ENCODE measurements around the gene PLPPR3. TPM values are rescaled to one million over a fixed set of nuclear protein-coding genes. Genes with fewer than 3 reads are reported as not detected.

Gene PLPPR3
- total RNA-seq, 1 donor from 2014 or later = not detected

DNA sequence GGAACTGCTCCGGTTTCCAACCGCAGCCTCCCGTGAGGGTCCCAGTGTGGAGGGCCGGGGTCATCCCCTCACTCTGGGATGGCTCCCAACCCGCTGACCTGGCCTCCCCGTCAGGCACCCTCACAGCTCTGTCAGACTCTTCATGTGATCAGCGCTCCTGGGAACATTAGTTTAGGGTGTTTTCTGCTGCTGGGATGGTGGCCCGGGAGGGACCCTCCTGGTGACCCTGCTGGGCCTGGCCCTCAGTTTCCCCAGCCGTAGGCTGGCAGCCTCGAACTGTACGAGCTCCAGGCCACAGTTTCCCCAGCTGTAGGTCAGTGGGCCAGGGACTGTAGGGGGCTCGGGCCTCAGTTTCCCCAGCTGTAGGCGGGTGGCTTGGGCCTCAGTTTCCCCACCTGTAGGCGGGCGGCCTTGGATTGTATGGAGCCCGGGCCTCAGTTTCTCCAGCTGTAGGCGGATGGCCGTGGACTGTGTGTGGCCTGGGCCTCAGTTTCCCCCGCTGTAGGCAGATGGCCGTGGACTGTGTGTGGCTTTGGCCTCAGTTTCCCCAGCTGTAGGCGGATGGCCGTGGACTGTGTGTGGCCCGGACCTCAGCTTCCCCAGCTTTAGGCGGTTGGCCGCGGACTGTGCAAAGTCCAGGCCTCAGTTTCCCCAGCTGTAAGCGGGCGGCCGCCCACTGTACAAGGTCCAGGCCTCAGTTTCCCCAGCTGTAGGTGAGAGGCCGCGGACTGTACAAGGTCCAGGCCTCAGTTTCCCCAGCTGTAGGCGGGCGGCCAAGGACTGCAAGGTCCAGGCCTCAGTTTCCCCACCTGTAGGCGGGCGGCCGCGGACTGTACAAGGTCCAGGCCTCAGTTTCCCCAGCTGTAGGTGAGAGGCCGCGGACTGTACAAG is 25.8 kb downstream of the PLPPR3 start:
- no peak for ATAC-seq

DNA sequence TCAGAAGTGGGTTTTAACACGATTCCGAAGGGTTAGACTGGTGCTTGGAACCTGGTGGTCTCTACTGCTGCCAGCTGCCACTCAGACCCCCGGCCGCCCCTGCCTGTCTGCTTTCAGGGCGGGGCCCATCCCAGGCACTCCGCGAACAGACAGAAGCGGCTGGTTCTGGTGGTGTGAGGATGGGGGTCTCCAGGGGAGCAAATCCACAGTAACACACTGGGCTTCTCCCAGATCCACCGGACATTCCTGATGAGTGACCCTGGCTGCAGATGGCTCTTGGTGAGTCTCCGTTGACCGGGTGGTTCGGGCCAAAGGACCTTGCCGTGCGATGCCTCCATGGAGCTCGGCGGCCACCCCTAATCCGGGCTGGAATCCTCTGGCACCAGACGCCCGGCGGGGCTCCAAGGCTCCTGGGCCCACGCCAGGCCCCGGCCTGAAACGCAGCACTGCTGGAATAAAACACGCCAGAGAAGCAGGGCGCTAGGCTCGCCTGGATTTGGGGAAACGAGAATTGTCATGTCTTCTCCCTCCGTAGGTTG is 26.6 kb downstream of the PLPPR3 start:
- no peak for ATAC-seq

GRCh38 chr19:793806-794205 is 27.9 kb downstream of the PLPPR3 start:
- ATAC-seq = no peak

- ATAC-seq = no peak
Measured at GRCh38 chr19:792306-792885, 29.4 kb downstream of the PLPPR3 start.

DNA sequence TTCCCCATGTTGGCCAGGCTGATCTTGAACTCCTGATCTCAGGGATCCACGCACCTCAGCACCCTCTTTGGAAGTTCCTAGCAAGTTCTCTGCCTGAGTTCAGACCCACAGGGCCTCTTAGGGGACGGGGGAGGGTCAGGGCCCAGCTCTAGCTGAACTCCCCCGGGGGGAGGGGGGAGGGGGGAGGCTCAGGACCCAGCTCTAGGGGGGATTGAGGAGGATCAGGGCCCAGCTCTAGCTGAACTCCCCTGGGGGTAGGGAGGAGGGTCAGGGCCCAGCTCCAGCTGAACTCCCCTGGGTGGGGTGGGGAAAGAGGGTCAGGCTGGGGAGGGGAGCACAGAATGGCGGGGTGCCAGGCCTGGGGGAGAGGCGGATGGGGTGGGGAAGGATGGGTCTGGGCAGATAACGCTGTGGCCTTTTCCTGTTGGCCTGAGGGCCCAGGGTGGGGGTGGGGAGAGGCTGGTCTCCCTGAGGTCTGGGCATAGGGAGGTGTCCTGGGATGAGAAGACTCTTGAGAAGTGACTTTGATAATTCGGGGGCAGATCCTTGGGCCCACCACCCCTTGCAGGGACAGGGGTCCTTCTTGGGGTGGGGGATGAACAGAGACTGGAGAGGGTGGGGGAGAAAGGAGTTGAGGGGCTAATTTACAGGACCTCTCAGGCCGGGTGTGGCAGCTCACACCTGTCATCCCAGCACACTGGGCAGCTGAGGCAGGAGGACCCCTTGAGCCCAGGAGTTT is 30.0 kb downstream of the PLPPR3 start:
- ATAC-seq = no peak

DNA sequence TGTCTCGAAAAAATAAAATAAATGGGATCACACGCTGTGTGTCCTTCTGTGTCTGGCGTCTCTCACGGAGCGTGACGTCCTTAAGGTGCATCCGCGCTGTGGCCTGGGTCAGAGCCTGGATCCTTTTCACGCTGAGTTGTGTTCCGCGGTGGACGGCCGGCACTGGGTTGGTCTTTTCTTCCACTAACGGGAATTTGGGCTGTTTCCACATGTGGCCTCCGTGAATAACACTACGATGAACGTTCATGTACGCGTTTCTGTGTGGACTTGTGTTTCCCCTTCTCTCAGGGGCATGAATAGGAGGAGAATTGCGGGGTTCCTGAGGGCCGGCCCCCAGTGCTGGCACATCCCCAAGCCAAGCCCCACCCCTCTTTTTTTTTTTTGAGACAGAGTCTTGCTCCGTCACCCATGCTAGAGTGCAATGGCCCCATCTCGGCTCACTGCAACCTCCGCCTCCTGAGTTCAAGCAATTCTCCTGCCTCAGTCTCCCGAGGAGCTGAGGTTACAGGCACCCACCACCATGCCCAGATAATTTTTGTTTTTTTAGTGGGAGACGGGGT is 30.7 kb downstream of the PLPPR3 start:
- ATAC-seq = no peak

DNA sequence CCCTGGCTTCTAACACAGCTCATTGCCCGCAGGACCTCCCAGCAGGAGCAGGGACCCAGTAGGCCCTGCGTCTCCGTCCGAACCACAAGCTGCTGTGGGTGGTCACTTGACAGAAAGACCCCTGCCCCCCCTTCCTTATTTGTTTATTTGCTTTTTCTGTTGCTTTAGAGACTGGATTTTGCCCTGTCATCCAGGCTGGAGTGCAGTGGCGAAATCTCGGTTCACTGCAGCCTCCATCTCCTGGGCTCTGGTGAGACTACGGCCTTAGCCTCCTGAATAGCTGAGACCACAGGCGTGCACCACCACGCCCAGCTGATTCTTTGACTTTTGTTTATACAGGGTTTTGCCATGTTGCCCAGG is 32.1 kb downstream of the PLPPR3 start:
- no peak for ATAC-seq

DNA sequence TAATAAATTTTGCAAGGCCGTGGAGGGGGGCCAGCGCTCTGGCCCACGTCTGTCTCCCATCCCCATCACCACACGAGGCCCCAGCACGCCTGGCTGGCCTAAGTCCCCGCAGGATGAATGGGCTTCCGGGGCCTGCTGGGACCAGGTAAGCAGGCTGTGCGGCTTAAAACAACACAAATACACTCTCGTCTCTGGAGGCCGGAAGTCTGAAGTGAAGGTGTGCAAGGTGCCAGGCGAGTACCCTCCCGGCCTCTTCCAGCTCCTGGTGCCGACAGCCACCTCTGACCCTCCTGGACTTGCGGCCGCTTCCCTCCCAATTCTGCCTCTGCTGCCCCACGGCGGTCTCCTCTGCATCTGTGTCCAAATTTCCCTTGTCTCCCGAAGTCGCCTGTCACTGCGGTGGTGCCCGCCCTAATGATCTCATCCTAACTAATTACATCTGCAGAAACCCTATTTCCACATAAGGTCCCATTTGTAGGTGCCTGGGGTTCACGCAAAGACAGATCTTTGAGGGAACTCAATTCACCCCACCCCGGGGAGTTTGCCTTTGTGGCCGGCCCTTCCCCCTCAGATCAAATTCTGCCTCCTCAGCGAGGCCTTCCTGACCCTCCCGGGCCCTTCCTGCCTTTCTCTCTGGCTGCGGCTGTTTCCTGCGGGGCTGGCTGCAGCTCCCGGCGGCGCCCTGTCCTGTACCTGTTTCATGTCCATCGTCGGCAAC is 32.6 kb downstream of the PLPPR3 start:
- peak; percentile 16 for ATAC-seq

DNA sequence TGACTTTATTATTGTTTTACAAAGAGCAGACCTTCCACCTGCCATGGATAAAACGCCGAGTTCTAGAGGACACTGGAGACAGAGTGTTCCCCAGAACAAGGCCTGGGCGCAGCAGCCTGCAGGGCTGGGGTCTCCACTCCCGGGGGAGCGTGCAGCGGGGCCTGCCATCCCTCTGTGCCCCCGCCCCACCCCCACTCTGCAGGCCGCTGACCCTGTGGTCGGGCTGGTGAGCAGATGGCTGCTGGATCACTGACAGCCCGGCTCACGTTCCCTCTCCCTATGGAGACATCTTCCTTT is 33.1 kb downstream of the PLPPR3 start:
- peak; percentile 11 for ATAC-seq

DNA sequence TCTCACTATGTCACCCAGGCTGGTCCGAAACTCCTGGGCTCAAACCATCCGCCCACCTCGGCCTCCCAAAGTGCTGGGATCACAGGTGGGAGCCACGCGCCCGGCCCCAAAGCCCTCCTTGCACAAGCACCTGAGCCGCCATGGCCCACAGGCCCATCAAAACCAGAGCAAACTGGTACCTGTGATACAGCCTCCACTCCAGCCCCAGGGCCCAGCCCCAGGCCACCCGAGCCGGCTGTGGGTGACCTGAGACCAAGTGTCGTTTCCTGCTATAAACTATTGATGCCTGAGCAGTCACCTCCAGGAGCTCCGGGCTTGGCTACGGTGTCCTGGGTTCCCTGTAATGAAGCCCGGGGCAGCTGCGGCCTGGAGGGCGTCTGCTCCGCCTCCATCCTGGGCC is 34.2 kb downstream of the PLPPR3 start:
- no peak for ATAC-seq

- no peak for ATAC-seq
Measured at GRCh38 chr19:784541-784940, 37.2 kb downstream of the PLPPR3 start.

GRCh38 chr19:782878-783668 is 38.7 kb downstream of the PLPPR3 start:
- no peak for ATAC-seq

DNA sequence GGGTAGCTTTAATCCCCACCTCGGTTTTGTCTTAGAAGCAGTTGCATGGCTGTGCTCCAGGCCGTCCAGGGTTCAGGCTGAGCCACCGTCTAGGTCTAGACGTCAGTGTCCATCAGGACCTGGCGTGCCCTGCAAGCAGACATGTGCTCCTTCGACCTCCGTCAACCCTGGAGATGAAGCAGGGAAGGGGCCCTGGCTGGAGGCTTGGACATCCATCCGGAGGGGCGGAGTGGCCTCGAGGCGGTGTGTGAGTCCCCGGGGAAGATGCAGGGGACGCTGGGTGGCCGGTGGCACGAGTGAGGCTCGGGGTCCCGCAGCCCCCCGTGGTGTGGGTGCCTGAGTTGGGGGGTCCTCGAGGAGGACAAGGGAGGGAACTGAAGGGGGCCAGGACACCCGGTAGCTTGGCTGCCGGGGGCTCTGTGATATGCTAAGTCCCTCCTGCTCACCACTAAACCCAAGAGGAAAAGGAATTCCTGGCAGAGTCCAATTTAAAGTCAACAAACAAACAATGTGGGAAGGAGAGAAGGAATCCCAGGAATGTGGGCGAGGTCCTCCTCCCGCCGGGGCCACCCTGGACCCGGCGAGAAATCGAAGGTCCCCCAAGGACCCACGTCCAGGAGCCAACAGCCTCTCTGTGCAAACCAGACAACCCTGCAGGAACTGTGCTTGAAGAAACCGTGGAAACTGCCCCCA is 39.4 kb downstream of the PLPPR3 start:
- ATAC-seq = no peak

DNA sequence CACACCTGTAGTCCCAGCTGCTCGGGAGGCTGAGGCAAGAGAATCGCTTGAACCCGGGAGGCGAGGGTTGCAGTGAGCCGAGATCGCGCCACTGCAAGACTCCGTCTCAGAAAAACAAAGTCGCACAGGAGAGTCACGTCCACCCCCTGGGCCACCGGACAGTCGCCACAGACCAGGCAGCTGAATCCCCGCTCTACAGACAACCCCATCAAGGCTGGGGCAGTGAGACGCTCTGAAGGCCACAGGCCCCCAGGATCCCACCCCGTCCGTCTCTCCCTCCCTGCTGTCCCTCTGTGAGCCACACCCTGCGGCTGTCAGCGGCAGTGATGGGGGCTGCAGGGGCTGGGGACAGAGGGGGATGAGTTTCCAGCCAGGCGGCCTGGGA is 40.0 kb downstream of the PLPPR3 start:
- no peak for ATAC-seq

DNA sequence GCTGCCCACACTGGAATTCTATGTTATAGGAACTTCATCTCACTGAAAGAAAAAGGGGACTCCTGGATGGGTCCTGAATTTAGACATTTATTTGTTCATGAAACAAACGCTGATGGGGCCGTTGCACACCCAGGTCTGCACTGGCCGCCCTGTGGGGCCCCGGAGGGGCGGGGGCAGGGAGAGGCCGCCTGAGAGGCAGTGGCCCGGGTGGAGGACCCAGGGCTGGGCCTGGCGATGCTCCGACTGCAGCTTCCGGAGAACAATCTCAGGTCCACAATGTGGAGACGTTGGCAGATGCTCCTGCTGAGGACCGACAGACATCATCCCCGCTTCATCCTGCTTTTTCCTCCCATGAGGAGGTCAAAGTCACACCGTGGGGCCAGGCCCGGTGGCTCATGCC is 40.8 kb downstream of the PLPPR3 start:
- ATAC-seq = no peak

DNA sequence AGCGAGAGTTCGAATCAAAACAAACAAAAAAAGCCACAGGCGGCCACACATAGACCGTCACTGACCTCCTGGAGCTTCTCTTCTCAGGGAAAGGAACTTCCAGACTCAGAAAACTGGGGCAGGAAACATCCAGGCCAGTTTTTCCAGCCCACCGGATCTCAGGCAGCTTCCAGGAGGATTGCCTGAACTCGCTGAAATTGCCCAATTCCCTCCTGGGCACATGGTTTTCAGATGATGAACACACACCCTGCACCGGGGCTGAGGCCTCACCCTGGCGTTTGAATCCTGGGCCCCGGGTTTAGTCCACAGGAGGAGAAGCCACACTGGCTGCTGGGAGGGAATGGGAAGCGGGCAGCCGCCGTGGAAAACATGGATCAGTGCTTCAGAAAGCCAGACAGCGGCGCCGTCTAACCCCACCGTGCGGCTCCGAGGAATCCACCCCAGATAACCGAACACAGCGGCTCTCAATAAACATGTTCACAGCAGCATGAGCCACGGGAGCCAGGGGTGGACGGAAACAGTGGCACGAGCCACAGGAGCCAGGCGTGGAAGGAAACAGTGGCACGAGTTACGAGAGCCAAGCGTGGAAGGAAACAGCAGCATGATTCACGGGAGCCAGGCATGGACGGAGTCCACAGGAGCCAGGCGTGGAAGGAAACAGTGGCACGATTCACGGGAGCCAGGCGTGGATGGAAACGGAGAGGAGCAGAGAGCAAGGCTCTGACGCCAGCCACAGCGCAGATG is 42.7 kb downstream of the PLPPR3 start:
- ATAC-seq = peak; percentile 91

GRCh38 chr19:776549-776948 is 45.2 kb downstream of the PLPPR3 start:
- peak; percentile 39 for ATAC-seq

GRCh38 chr19:772730-773436 is 48.9 kb downstream of the PLPPR3 start:
- ATAC-seq = peak; percentile 10

DNA sequence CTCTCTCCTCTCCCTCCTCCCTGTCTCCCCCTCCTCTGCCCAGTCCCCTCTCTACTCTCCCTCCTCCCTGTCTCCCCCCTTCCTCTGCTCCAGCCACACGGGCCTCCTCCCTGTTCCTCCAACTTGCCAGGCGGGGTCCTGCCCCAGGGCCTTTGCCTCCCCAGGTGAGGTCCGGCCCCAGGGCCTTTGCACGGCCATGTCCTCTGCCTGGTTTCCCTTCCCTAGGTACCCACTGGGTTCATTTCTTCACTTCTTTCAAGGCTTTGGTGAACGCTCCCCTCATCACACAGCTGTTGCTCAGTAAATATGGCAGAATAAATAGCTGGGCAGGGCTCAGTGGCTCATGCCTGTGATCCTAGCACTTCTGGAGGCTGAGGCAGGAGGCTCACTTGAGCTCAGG is 49.7 kb downstream of the PLPPR3 start:
- ATAC-seq = no peak

DNA sequence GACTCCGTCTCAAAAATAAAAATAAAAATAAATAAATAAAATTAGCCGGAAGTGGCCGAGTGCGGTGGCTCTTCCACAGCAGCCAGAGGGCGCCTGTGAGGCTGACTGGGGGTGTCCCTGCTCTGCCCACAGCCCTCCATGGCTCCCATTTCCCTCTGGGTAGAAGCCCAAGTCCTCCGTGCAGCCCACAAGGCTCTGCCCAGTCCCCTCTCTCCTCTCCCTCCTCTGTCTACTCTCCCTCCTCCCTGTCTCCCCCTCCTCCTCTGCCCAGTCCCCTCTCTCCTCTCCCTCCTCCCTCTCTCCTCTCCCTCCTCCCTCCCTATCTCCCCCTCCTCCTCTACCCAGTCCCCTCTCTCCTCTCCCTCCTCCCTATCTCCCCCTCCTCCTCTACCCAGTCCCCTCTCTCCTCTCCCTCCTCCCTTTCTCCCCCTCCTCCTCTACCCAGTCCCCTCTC is 50.4 kb downstream of the PLPPR3 start:
- peak; percentile 57 for ATAC-seq

Measured in esophagus mucosa (tissue), 1 donor.